ENCODE data around the gene DNAAF3.

Gene DNAAF3

GRCh38 chr19:55117663-55118391 lies 48.6 kb downstream of the DNAAF3 start (continued):
- TF ChIP-seq ZNF518A (tag by site-specific recombination; conservative IDR thresholded peaks at IDR 0.05; ENCODE audit: low read depth) (0 out of 2 replicates have a peak, but pooled peaks have one; percentile 19), CTCF (tag by site-specific recombination; IDR thresholded peaks at IDR 0.05) (0 out of 2 replicates have a peak, but pooled peaks have one; percentile 29), PRDM1 (tag by site-specific recombination; IDR thresholded peaks at IDR 0.05) (no peak), ZNF366 (tag by site-specific recombination; conservative IDR thresholded peaks at IDR 0.05) (peak; percentile 50; the same call in 1 of the 2 replicates), ZNF23 (tag by site-specific recombination; IDR thresholded peaks at IDR 0.05; ENCODE audit: borderline replicate concordance) (no peak), ZNF548 (tag by site-specific recombination; IDR thresholded peaks at IDR 0.05) (no peak), EGR2 (tag by site-specific recombination; IDR thresholded peaks at IDR 0.05; ENCODE audit: low read depth) (no peak), SETDB1 (IDR thresholded peaks at IDR 0.05; ENCODE audit: insufficient read length, low read length) (no peak), ZNF114 (tag by site-specific recombination; IDR thresholded peaks at IDR 0.05) (no peak), INSM2 (tag by site-specific recombination; IDR thresholded peaks at IDR 0.05) (0 out of 2 replicates have a peak, but pooled peaks have one; percentile 30), ZNF843 (tag by site-specific recombination; IDR thresholded peaks at IDR 0.05) (peak; percentile 80), ZNF544 (tag by site-specific recombination; IDR thresholded peaks at IDR 0.05) (no peak), ELK4 (IDR thresholded peaks at IDR 0.05; ENCODE audit: borderline replicate concordance, low read depth, low read length) (no peak), KLF16 (tag by site-specific recombination; IDR thresholded peaks at IDR 0.05) (peak; percentile 71), ZNF138 (tag by site-specific recombination; IDR thresholded peaks at IDR 0.05; ENCODE audit: borderline replicate concordance) (no peak), ZNF26 (tag by site-specific recombination; IDR thresholded peaks at IDR 0.05) (no peak), ZNF362 (tag by site-specific recombination; IDR thresholded peaks at IDR 0.05) (no peak), SCRT1 (tag by site-specific recombination; IDR thresholded peaks at IDR 0.05; ENCODE audit: borderline replicate concordance) (no peak), ZNF677 (tag by site-specific recombination; IDR thresholded peaks at IDR 0.05) (no peak), ZNF221 (tag by site-specific recombination; IDR thresholded peaks at IDR 0.05; ENCODE audit: borderline replicate concordance) (no peak), SP7 (tag by site-specific recombination; IDR thresholded peaks at IDR 0.05) (peak; percentile 67), ZNF626 (tag by site-specific recombination; IDR thresholded peaks at IDR 0.05) (no peak), ZNF623 (tag by site-specific recombination; IDR thresholded peaks at IDR 0.05) (no peak), BCL6B (tag by site-specific recombination; IDR thresholded peaks at IDR 0.05) (no peak), ZNF654 (tag by site-specific recombination; IDR thresholded peaks at IDR 0.05; ENCODE audit: low read depth) (no peak), ZNF157 (tag by site-specific recombination; IDR thresholded peaks at IDR 0.05) (no peak)

All from HEK293 (cell line).